ENCODE results near the gene EFCAB5.
"Not testable (repeated sequence)": the region's sequence is repeated elsewhere in the genome, so short reads cannot be mapped to it uniquely, and the experiment has no call there.

The EFCAB5 gene

DNA sequence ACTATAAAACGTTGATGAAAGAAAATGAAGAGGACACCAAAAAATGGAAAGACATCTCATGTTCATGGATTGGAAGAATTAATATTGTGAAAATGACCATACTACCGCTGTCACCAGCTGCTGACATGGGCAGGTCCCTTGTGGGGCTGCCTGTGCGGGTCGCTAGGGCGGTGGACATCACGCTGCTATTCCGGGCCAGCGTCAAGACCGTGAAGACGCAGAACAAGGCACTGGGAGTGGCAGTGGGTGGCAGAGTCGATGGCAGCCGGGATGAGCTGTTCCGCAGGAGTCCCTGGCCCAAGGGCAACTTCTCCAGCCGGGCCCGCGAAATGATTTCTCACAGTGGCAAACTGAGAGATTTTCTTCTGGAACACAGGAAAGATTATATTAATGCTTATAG is 127.0 kb downstream of the EFCAB5 start:
- Histone ChIP-seq H3K27ac (no peak overlapping the region), H3K9me3 (peaks cover 0 to 33% (median 20%) of the 10 kb centered on the region in 3 donors), H3K36me3 (no peaks in the 10 kb centered on the region), H3K4me1 (no peaks in the 10 kb centered on the region), H3K4me3 (no peak overlapping the region), H3K27me3 (peaks cover 0 to under 1% of the 10 kb centered on the region in 2 donors)
- intact Hi-C loops (cut with DNase I; ENCODE audit: low total_unique reads): no loop called here
- TF ChIP-seq, protein P1, sequence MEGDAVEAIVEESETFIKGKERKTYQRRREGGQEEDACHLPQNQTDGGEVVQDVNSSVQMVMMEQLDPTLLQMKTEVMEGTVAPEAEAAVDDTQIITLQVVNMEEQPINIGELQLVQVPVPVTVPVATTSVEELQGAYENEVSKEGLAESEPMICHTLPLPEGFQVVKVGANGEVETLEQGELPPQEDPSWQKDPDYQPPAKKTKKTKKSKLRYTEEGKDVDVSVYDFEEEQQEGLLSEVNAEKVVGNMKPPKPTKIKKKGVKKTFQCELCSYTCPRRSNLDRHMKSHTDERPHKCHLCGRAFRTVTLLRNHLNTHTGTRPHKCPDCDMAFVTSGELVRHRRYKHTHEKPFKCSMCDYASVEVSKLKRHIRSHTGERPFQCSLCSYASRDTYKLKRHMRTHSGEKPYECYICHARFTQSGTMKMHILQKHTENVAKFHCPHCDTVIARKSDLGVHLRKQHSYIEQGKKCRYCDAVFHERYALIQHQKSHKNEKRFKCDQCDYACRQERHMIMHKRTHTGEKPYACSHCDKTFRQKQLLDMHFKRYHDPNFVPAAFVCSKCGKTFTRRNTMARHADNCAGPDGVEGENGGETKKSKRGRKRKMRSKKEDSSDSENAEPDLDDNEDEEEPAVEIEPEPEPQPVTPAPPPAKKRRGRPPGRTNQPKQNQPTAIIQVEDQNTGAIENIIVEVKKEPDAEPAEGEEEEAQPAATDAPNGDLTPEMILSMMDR (IDR thresholded peaks at IDR 0.05): no peak
- DNase-seq: no peak

DNA sequence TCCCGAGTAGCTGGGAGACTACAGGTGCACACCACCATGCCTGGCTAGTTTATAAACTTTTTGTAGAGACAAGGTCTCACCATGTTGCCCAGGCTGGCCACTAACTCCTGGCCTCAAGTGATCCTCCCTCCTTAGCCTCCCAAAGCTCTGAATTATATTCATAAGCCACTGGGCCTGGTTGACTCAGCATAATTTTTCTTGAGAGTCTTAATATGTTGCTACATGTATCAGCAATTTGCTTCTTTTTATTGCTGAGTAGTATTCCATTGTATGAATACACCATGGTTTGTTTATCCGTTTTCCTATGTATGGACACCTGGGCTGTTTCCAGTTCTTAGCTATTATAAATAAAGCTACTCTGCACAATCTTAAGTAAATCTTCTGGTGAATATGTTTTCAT is 132.8 kb downstream of the EFCAB5 start:
- intact Hi-C loops (cut with DNase I; ENCODE audit: low total_unique reads): no loop called here
- no peaks in the 10 kb centered on the region for H3K36me3 ChIP-seq
- TF ChIP-seq, protein P1 (IDR thresholded peaks at IDR 0.05): no peak
- no peak overlapping the region for H3K27ac ChIP-seq
- DNase-seq: no peak
- no peaks in the 10 kb centered on the region for H3K27me3 ChIP-seq
- H3K4me1 ChIP-seq: no peaks in the 10 kb centered on the region
- H3K4me3 ChIP-seq: no peak overlapping the region
- peaks cover 0 to 6% (median 0%) of the 10 kb centered on the region in 3 donors for H3K9me3 ChIP-seq

DNA sequence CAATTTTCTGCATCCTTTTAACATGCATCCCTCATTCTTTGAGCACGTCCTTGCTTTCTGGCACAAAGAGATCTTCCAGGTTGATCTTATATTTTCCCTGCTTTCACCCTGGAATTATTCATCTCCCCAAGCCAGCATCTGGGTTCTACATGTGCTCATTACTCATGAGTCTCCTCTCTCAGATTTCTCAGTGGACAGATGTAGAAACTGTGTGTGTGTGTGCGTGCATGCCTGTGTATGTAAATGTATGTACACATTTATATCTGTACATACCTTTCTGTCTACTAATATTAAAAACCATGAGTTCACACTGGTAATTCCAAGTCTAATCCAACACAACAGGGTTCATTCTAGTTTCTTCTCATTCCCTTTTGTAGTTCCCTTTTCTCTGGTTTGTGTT is 133.3 kb downstream of the EFCAB5 start:
- intact Hi-C loops (cut with DNase I; ENCODE audit: low total_unique reads): no loop called here
- H3K27me3 ChIP-seq: no peaks in the 10 kb centered on the region
- H3K36me3 ChIP-seq: no peaks in the 10 kb centered on the region
- peaks cover 0 to 6% (median 0%) of the 10 kb centered on the region in 3 donors for H3K9me3 ChIP-seq
- TF ChIP-seq, protein P1 (IDR thresholded peaks at IDR 0.05): no peak
- no peak overlapping the region for H3K4me3 ChIP-seq
- no peak for DNase-seq
- H3K4me1 ChIP-seq: no peaks in the 10 kb centered on the region
- H3K27ac ChIP-seq: no peak overlapping the region

DNA sequence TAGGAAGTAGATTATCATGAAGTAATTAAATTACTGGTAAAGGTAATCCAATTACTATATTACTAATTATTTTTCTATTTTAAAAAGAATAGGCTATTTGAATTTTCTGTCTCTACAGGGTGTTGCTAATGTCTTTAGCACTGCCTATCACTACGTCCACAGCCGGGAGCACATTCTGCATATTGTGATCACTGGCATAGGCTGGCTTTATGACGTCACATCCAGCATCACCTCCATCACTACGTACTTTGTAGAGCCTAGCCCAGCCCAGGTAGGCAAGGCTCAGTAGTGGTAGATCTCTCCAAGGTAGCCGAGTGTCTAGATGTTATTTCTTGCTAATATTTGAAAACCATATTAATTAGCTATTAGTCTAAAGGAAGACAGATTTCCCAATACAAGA is 141.3 kb downstream of the EFCAB5 start:
- intact Hi-C loops (cut with DNase I; ENCODE audit: low total_unique reads): no loop called here
- TF ChIP-seq, protein P1 (IDR thresholded peaks at IDR 0.05): no peak
- DNase-seq: no peak

DNA sequence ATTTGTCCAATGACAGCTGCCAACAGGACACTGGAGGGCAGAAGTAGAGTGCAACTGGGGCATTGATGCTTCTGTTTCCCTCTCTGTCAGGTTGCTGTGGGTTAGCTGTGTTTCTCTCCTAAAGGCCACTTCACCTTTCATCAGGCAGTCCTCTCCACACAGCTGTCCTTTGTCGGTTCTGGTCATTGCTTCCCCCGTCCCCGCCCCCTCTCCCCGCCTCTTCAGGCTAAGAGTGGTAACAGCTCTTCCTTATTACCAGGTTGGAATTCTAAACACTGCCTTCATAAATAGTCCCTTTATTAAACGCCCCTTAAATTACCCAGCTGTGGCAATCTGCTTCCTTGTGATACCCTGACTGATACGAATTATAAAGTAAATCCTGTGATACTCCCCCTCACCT is 143.4 kb downstream of the EFCAB5 start:
- Histone ChIP-seq H3K27me3 (peaks cover 0 to 6% of the 10 kb centered on the region in 2 donors), H3K9me3 (no peaks in the 10 kb centered on the region), H3K4me1 (no peaks in the 10 kb centered on the region), H3K36me3 (no peaks in the 10 kb centered on the region), H3K4me3 (no peak overlapping the region), H3K27ac (no peak overlapping the region)
- DNase-seq: no peak
- intact Hi-C loops (cut with DNase I; ENCODE audit: low total_unique reads): no loop called here
- TF ChIP-seq, protein P1 (IDR thresholded peaks at IDR 0.05): no peak

More for the DNA sequence above, 141.3 kb downstream of the EFCAB5 start:
- Histone ChIP-seq H3K27ac (no peak overlapping the region), H3K36me3 (no peaks in the 10 kb centered on the region), H3K4me3 (no peak overlapping the region), H3K4me1 (no peaks in the 10 kb centered on the region), H3K27me3 (peaks cover 0 to 6% of the 10 kb centered on the region in 2 donors), H3K9me3 (no peaks in the 10 kb centered on the region)

DNA sequence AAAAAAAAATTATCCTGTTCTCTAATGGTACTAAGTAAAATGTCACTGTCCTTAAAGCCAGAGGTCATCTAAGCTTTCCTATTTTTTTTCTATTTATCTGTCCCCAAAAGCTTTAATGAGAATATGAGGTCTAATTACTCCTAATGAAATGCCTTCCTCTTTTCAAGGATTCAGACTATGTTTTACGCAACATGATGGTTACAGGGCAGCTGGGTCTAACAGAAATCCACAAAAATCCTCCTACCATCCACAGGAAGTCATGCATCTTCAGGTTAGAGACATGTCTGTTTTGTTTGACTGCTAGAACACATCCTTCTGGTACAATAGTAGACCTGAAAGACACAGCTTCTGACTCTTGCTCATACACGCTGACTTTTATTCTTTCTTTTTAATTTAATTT is 145.5 kb downstream of the EFCAB5 start:
- no peaks in the 10 kb centered on the region for H3K9me3 ChIP-seq
- no peaks in the 10 kb centered on the region for H3K36me3 ChIP-seq
- no peak overlapping the region for H3K4me3 ChIP-seq
- H3K27ac ChIP-seq: no peak overlapping the region
- TF ChIP-seq, protein P1 (IDR thresholded peaks at IDR 0.05): no peak
- no peak for DNase-seq
- H3K4me1 ChIP-seq: peaks cover 0 to 8% (median 4%) of the 10 kb centered on the region in 4 donors
- intact Hi-C loops (cut with DNase I; ENCODE audit: low total_unique reads): no loop called here
- H3K27me3 ChIP-seq: peaks cover 0 to 6% of the 10 kb centered on the region in 2 donors

DNA sequence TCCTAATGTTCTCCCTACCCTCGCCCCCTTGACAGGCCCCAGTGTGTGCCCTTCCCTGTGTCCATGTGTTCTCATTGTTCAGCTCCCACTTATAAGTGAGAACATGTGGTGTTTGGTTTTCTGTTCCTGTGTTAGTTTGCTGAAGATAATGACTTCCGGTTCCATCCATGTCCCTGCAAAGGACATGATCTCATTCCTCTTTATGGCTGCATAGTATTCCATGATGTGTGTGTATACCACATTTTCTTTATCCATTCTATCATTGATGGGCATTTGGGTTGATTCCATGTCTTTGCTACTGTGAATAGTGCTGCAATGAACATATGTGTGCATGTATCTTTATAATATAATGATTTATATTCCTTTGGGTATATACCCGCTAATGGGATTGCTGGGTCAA is 146.0 kb downstream of the EFCAB5 start:
- intact Hi-C loops (cut with DNase I; ENCODE audit: low total_unique reads); H3K4me1 ChIP-seq; H3K4me3 ChIP-seq; DNase-seq; H3K27ac ChIP-seq; H3K36me3 ChIP-seq; H3K27me3 ChIP-seq; H3K9me3 ChIP-seq: not testable (repeated sequence)

Data from tibial artery (tissue), 4 donors.